Measurements from ENCODE around the gene MIEN1. TPM values are rescaled to one million over a fixed set of nuclear protein-coding genes. Genes with fewer than 3 reads are reported as not detected.

Gene MIEN1
- total and polyA plus RNA-seq, 2 of the 13 experiments (the other 11 are each of a cell fraction or from before 2014, with no cell fraction given) = 40.6 to 56.6 TPM

DNA sequence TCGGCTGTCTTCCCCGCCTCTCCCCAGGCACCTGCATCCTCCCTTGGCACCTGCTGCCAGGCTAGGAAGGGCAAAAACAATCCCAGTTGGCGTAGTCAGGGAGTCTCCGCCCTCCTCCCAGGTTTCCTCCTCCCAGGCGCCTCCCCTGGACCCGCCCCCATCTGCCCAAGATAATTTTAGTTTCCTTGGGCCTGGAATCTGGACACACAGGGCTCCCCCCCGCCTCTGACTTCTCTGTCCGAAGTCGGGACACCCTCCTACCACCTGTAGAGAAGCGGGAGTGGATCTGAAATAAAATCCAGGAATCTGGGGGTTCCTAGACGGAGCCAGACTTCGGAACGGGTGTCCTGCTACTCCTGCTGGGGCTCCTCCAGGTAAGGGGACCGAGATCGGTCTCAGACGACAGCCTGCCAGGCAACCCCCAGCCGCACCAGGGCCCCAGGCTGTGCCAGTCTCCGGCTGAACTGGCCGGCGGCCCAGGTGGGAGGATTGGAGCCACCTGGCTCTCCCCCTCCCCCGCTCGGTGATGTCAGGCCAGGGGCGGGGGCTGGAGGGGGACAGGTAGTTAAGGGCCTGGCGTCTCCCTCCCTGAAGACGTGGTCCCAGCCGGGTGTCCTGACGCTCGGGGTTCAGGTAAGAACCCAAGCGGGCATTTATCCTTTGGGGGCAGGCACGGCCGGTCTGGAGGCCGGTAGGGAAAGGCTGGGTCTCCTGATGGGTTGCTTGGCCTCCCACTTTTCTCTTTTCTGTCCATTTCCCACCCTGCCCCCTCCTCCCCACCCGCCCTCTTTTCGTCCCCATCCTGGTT is 7.6 kb upstream of the MIEN1 start, which contains the start of gene GRB7 (continued):
- TF ChIP-seq, protein P1, sequence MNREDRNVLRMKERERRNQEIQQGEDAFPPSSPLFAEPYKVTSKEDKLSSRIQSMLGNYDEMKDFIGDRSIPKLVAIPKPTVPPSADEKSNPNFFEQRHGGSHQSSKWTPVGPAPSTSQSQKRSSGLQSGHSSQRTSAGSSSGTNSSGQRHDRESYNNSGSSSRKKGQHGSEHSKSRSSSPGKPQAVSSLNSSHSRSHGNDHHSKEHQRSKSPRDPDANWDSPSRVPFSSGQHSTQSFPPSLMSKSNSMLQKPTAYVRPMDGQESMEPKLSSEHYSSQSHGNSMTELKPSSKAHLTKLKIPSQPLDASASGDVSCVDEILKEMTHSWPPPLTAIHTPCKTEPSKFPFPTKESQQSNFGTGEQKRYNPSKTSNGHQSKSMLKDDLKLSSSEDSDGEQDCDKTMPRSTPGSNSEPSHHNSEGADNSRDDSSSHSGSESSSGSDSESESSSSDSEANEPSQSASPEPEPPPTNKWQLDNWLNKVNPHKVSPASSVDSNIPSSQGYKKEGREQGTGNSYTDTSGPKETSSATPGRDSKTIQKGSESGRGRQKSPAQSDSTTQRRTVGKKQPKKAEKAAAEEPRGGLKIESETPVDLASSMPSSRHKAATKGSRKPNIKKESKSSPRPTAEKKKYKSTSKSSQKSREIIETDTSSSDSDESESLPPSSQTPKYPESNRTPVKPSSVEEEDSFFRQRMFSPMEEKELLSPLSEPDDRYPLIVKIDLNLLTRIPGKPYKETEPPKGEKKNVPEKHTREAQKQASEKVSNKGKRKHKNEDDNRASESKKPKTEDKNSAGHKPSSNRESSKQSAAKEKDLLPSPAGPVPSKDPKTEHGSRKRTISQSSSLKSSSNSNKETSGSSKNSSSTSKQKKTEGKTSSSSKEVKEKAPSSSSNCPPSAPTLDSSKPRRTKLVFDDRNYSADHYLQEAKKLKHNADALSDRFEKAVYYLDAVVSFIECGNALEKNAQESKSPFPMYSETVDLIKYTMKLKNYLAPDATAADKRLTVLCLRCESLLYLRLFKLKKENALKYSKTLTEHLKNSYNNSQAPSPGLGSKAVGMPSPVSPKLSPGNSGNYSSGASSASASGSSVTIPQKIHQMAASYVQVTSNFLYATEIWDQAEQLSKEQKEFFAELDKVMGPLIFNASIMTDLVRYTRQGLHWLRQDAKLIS (CRISPR knock-in tag; IDR thresholded peaks at IDR 0.05) = no peak; the same call in 1 of the 2 replicates
- peak; percentile 16; the same call in 1 of the 2 replicates for TF ChIP-seq ZNF724P (CRISPR knock-in tag; IDR thresholded peaks at IDR 0.05; ENCODE audit: borderline replicate concordance)
- TF ChIP-seq SPEN (CRISPR knock-in tag; IDR thresholded peaks at IDR 0.05; ENCODE audit: low read depth) = peak; percentile 18; the same call in 1 of the 2 replicates
- TF ChIP-seq HBP1 (CRISPR knock-in tag; IDR thresholded peaks at IDR 0.05; ENCODE audit: low read depth) = 0 out of 2 replicates have a peak, but pooled peaks have one; percentile 23
- no peak for TF ChIP-seq ZSCAN29 (CRISPR knock-in tag; conservative IDR thresholded peaks at IDR 0.05)
- TF ChIP-seq ZNF549 (CRISPR knock-in tag; IDR thresholded peaks at IDR 0.05) = no peak
- no peak; the same call in 1 of the 2 replicates for TF ChIP-seq ZNF564 (CRISPR knock-in tag; IDR thresholded peaks at IDR 0.05)
- no peak for TF ChIP-seq ZNF382 (CRISPR knock-in tag; IDR thresholded peaks at IDR 0.05; ENCODE audit: borderline replicate concordance)
- peak; percentile 44; the same call in 1 of the 2 replicates for TF ChIP-seq GATAD1 (CRISPR knock-in tag; IDR thresholded peaks at IDR 0.05)
- TF ChIP-seq NBN (conservative IDR thresholded peaks at IDR 0.05) = no peak
- TF ChIP-seq ZNF503 (CRISPR knock-in tag; IDR thresholded peaks at IDR 0.05) = no peak
- TF ChIP-seq NR0B2 (CRISPR knock-in tag; IDR thresholded peaks at IDR 0.05) = no peak
- no peak; the same call in 1 of the 2 replicates for TF ChIP-seq ZNF256 (CRISPR knock-in tag; conservative IDR thresholded peaks at IDR 0.05)
- 0 out of 2 replicates have a peak, but pooled peaks have one; percentile 26 for TF ChIP-seq RFXANK (CRISPR knock-in tag; IDR thresholded peaks at IDR 0.05)
- 0 out of 2 replicates have a peak, but pooled peaks have one; percentile 15 for TF ChIP-seq NCOA2 (CRISPR knock-in tag; IDR thresholded peaks at IDR 0.05)
- no peak for TF ChIP-seq SP140L (CRISPR knock-in tag; IDR thresholded peaks at IDR 0.05; ENCODE audit: borderline replicate concordance)
- no peak for TF ChIP-seq SIX4 (CRISPR knock-in tag; IDR thresholded peaks at IDR 0.05)
- TF ChIP-seq ZNF124 (CRISPR knock-in tag; IDR thresholded peaks at IDR 0.05) = no peak
- peak; percentile 72; the same call in 1 of the 2 replicates for TF ChIP-seq ZNF614 (CRISPR knock-in tag; IDR thresholded peaks at IDR 0.05; ENCODE audit: borderline replicate concordance)

Measured in HepG2 (cell line).